HCT116 (cell line): ENCODE data around the gene SULT2B1. TPM values are rescaled to one million over a fixed set of nuclear protein-coding genes. Genes with fewer than 3 reads are reported as not detected.

Experiments used
- ATAC-seq: fragments of 200-7000 bp; cut with Tn5 transposase; 2 replicates; pipeline ENCODE4 v1.9.1; 2020; ENCODE audit warnings: mild to moderate bottlenecking, moderate library complexity
- BruUV-seq: library from RNA; stranded (reverse); fragments of 400-500 nt; replicated peaks from 2 replicates; lab custom pipeline; 2021; lab: Mats Ljungman, UMichigan
- CTCF ChIA-PET: fragments of 300-600 bp; sonication (Branson Sonifier 250); formaldehyde crosslinking; loops from one replicate; lab custom pipeline; 2021; ENCODE audit warnings: antibody characterized with exemption; lab: Charles Lee
- POLR2A ChIA-PET: fragments of 300-600, 350-600 bp; sonication (Branson Sonifier 250); formaldehyde crosslinking; loops from one replicate; lab custom pipeline; 2021; ENCODE audit warnings: antibody characterized with exemption; lab: Charles Lee
- RAD21 ChIA-PET, 2 experiments: fragments of 300-600 bp; sonication (Branson Sonifier 250); formaldehyde crosslinking; loops; one replicate each; lab custom pipeline; 2023; ENCODE audit warnings: low total read pairs in 2 of 2; ENCODE audit not compliant: uncharacterized antibody in 2 of 2, unreplicated experiment in 2 of 2, low non-redundant PET in 1 of 2; lab: Charles Lee
- DNase-seq: peaks from one replicate; pipeline ENCODE4 v3.0.0-alpha.2; 2010; ENCODE audit warnings: low read depth, low spot score
- H2AFZ ChIP-seq: fragments of 200-600 bp; shearing (Covaris generic), sonication (generic); 2 replicates; pipeline ENCODE4 v1.6.1; 2017; ENCODE audit warnings: low read depth, mixed run types, mixed read lengths, antibody characterized with exemption, low read length; ENCODE audit not compliant: poor library complexity, severe bottlenecking
- H3K27ac ChIP-seq: 2 replicates; pipeline ENCODE4 v1.5.1; 2012; ENCODE audit warnings: low read depth, low read length
- H3K27me3 ChIP-seq: fragments of 200-600 bp; sonication (generic); 2 replicates; pipeline ENCODE4 v1.6.1; 2016; ENCODE audit warnings: mixed run types, low read length, mixed read lengths; ENCODE audit not compliant: insufficient read depth
- H3K36me3 ChIP-seq, 2 experiments: fragments of 200-500 bp in 1 of 2; fragments of 200-600 bp in 1 of 2; sonication (Bioruptor generic) in 1 of 2; sonication (generic) in 1 of 2; 2 replicates each; pipeline versions ENCODE4 v1.5.1 to v1.6.1; 2014 to 2016; ENCODE audit warnings: low read length in 2 of 2, inconsistent platforms in 1 of 2, mixed read lengths in 1 of 2, mixed run types in 1 of 2; ENCODE audit not compliant: insufficient read depth in 2 of 2, control insufficient read depth in 1 of 2
- H3K4me1 ChIP-seq, 2 experiments: fragments of 200-600 bp in 1 of 2; sonication (generic) in 1 of 2; 2 replicates each; pipeline versions ENCODE4 v1.5.1 to v1.6.1; 2012 to 2017; ENCODE audit warnings: low read length in 2 of 2, inconsistent platforms in 1 of 2, mild to moderate bottlenecking in 1 of 2, mixed read lengths in 1 of 2, mixed run types in 1 of 2, moderate library complexity in 1 of 2; ENCODE audit not compliant: insufficient read depth in 2 of 2, control insufficient read depth in 1 of 2
- H3K4me2 ChIP-seq: fragments of 200-600 bp; sonication (generic); 2 replicates; pipeline ENCODE4 v1.6.1; 2017; ENCODE audit warnings: mixed run types, low read length, mixed read lengths
- H3K4me3 ChIP-seq, 2 experiments: fragments of 200-600 bp in 1 of 2; sonication (generic) in 1 of 2; replicated peaks in 1 of 2; 2 replicates each; pipeline ENCODE4 v1.5.1; 2011 to 2016; ENCODE audit warnings: low read length in 2 of 2, control low read depth in 1 of 2, low read depth in 1 of 2, mild to moderate bottlenecking in 1 of 2, mixed read lengths in 1 of 2, mixed run types in 1 of 2
- H3K79me2 ChIP-seq: fragments of 200-600 bp; sonication (generic); 2 replicates; pipeline ENCODE4 v1.6.1; 2017; ENCODE audit warnings: mild to moderate bottlenecking, mixed run types, low read length, moderate library complexity, mixed read lengths; ENCODE audit not compliant: insufficient read depth
- H3K9ac ChIP-seq: fragments of 200-600 bp; sonication (generic); 2 replicates; pipeline ENCODE4 v1.6.1; 2016; ENCODE audit warnings: low read length, mixed read lengths
- H3K9me2 ChIP-seq: fragments of 200-600 bp; sonication (generic), shearing (Covaris generic); 2 replicates; pipeline ENCODE4 v1.6.1; 2017; ENCODE audit warnings: mixed run types, mild to moderate bottlenecking, moderate library complexity; ENCODE audit not compliant: insufficient read depth
- H3K9me3 ChIP-seq, 2 experiments: fragments of 200-500 bp in 1 of 2; fragments of 200-600 bp in 1 of 2; sonication (Bioruptor generic) in 1 of 2; sonication (generic) in 1 of 2; 2 replicates each; pipeline ENCODE4 v1.6.1; 2014 to 2017; ENCODE audit warnings: low read length in 2 of 2, mixed read lengths in 2 of 2, inconsistent platforms in 1 of 2, low read depth in 1 of 2, mild to moderate bottlenecking in 1 of 2, mixed run types in 1 of 2, moderate library complexity in 1 of 2; ENCODE audit not compliant: control insufficient read depth in 1 of 2, insufficient read depth in 1 of 2
- H4K20me1 ChIP-seq: fragments of 200-600 bp; sonication (generic), shearing (Covaris generic); 2 replicates; pipeline ENCODE4 v1.6.1; 2017; ENCODE audit warnings: mixed run types, mild to moderate bottlenecking, moderate library complexity; ENCODE audit not compliant: insufficient read depth
- CTCF ChIP-seq, 3 experiments: fragments of 200-600 bp in 1 of 3; sonication (generic) in 1 of 3; IDR thresholded peaks in 2 of 3; conservative IDR thresholded peaks in 1 of 3; 2 replicates each; pipeline ENCODE4 v1.5.1; 2012 to 2017; ENCODE audit warnings: low read depth in 2 of 3, low read length in 2 of 3, antibody characterized with exemption in 1 of 3, borderline replicate concordance in 1 of 3, control low read depth in 1 of 3, mild to moderate bottlenecking in 1 of 3, mixed read lengths in 1 of 3, mixed run types in 1 of 3, moderate library complexity in 1 of 3; ENCODE audit not compliant: insufficient read depth in 1 of 3
- EZH2phosphoT487 ChIP-seq: fragments of 200-600 bp; IDR thresholded peaks from 2 replicates; pipeline ENCODE4 v1.6.1; 2018; ENCODE audit warnings: antibody characterized with exemption, borderline replicate concordance
- JUND ChIP-seq: IDR thresholded peaks from 2 replicates; pipeline ENCODE4 v1.6.1; 2012
- SP1 ChIP-seq: IDR thresholded peaks from 2 replicates; pipeline ENCODE4 v1.6.1; 2012; ENCODE audit warnings: low read depth
- ZBTB33 ChIP-seq: IDR thresholded peaks from 2 replicates; pipeline ENCODE4 v1.6.1; 2011; ENCODE audit warnings: mild to moderate bottlenecking, low read length, moderate library complexity; ENCODE audit not compliant: insufficient replicate concordance; ENCODE audit errors: extremely low read depth
- intact Hi-C: fragments of 100-400 bp; cut with micrococcal nuclease; formaldehyde crosslinking; loops from 2 replicates; pipeline ENCODE4 v1.10.0; 2022
- total RNA-seq: library from RNA; stranded (reverse); gene quantifications from one replicate; pipeline ENCODE4 v1.2.1, GENCODE V29; 2021; ENCODE audit not compliant: unreplicated experiment

The SULT2B1 gene
- total RNA-seq, 1 experiment from 2014 or later: 4.8 TPM

- DNase-seq (no peak), ATAC-seq (peak; percentile 41; the same call in 1 of the 2 replicates)
- Histone ChIP-seq H3K9me3 (no peaks in the 10 kb centered on the region), H3K9ac (no peak overlapping the region), H3K4me1 (peaks cover 6 to 24% of the 10 kb centered on the region in 2 experiments; a peak in 3 of 4 replicates), H2AFZ (no peak overlapping the region), H3K4me3 (no peak overlapping the region), H3K27me3 (no peaks in the 10 kb centered on the region), H3K9me2 (no peaks in the 10 kb centered on the region), H3K4me2 (no peak overlapping the region), H4K20me1 (no peaks in the 10 kb centered on the region), H3K36me3 (no peaks in the 10 kb centered on the region), H3K79me2 (no peaks in the 10 kb centered on the region), H3K27ac (no peak overlapping the region)
- CTCF ChIA-PET: interaction anchor here (0.8 to 2.9 kb wide), 4 partner anchors 13 to 89 kb away, joined by 3 to 10 read pairs (median 4); no protein-coding TSS in a partner anchor
- intact Hi-C loops: no loop called here
- POLR2A ChIA-PET: no interaction called here
- BruUV-seq: no TSS peak
- TF ChIP-seq JUND (no peak), CTCF (IDR thresholded peaks at IDR 0.05 in 2 of 3, conservative IDR thresholded peaks at IDR 0.05 in 1 of 3; ENCODE audit: borderline replicate concordance in 1 of 3, insufficient read depth in 1 of 3, low read depth in 2 of 3, low read length in 2 of 3) (peak; percentile 20 to 40 (median 36); a peak in 4 of 6 replicates)
- RAD21 ChIA-PET: no interaction called here
Observed at GRCh38 chr19:48591021-48591420, 39.0 kb downstream of the SULT2B1 start.

GRCh38 chr19:48595171-48595570 lies 43.2 kb downstream of the SULT2B1 start:
- no peaks in the 10 kb centered on the region for H3K79me2 ChIP-seq
- ATAC-seq (no peak), DNase-seq (no peak)
- peaks cover 0 to 8% of the 10 kb centered on the region in 2 experiments; a peak in 2 of 4 replicates for H3K4me1 ChIP-seq
- intact Hi-C loops: no loop called here
- H2AFZ ChIP-seq: no peak overlapping the region
- H3K4me2 ChIP-seq: no peak overlapping the region
- POLR2A ChIA-PET: no interaction called here
- no peaks in the 10 kb centered on the region for H3K9me2 ChIP-seq
- H3K36me3 ChIP-seq: no peaks in the 10 kb centered on the region
- RAD21 ChIA-PET: no interaction called here
- no peak overlapping the region for H3K27ac ChIP-seq
- no peaks in the 10 kb centered on the region for H3K27me3 ChIP-seq
- TF ChIP-seq ZBTB33: no peak
- TF ChIP-seq EZH2phosphoT487: no peak
- TF ChIP-seq SP1: no peak
- TF ChIP-seq, all 23 proteins: peak for 0
- BruUV-seq: no TSS peak
- no peaks in the 10 kb centered on the region for H4K20me1 ChIP-seq
- no peak overlapping the region for H3K4me3 ChIP-seq
- H3K9ac ChIP-seq: no peak overlapping the region
- no peaks in the 10 kb centered on the region for H3K9me3 ChIP-seq
- CTCF ChIA-PET: interaction anchor here (0.7 to 1.1 kb wide), 2 partner anchors 14 to 105 kb away, joined by 3 to 5 read pairs; no protein-coding TSS in a partner anchor
